Hippocampal formation (tissue), 2 donors: ENCODE data around the gene MYO1D.
"Not testable (repeated sequence)": the region's sequence is repeated elsewhere in the genome, so short reads cannot be mapped to it uniquely, and the experiment has no call there.

ENCODE experiments used
- DNase-seq, 2 donors: peaks; one replicate each; lab custom pipeline; 2025; lab: John Stamatoyannopoulos, UW

Gene MYO1D

GRCh38 chr17:32854832-32855389 lies 22.0 kb downstream of the MYO1D start:
- DNase-seq: no peak

DNA sequence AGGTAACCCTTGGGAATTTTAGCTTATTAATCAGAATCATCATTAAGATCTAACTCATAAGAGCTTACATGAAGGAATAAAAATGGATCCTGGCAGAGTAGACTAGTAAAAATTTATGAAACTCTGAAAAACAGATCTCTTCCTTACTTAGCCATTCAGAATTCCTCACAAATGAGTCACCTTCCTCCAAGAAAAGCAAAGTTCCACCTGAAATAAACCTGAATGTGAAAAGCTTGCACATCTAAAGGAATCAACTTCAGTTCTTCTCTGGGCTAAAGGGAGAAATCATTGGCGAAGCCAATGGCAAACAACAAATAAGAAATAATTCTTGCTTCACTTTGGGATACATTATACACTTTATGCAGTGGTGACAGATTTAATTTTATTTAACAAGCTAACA lies 22.7 kb downstream of the MYO1D start:
- no peak for DNase-seq

GRCh38 chr17:32852811-32853210 lies 24.1 kb downstream of the MYO1D start:
- DNase-seq: no peak

GRCh38 chr17:32849879-32850278 lies 27.0 kb downstream of the MYO1D start:
- DNase-seq: no peak

DNA sequence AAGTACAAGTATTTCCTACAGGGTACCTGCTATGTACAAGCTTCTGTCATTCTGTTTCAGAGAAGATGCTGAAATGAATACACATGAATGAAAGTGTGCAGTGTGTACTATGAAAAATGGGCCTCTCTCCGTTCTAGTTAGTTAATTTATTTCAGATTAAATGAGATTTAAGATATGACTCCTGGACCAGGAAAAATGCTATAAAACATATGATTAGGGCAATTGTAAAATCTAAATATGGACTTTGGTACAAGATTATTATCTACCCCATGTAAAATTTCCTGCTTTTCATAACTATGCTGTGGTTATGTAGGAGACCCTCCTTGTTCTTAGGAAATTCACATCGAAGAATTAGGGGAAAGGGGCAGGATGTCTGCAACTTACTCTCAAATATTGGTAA lies 28.9 kb downstream of the MYO1D start:
- DNase-seq: no peak

GRCh38 chr17:32846143-32846542 lies 30.8 kb downstream of the MYO1D start:
- DNase-seq: no peak

DNA sequence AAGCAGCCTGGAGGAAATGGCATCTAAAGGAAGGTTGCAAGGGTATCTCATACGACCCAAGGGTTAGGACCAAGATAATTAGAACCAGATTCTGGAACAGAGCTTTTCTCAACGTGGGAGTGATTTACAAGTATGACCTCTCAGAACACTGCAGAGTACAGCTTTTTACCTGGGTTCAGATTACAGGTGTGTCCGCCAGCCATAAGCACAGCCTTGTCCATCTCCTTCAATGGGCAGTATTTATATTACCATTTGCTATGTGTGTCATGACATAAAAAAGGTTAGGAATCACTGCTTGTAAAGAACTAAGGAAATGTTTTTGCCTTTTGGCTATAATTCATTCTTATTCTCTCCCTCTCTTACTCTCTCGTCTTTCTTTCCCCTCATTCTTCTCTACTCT lies 36.7 kb downstream of the MYO1D start:
- DNase-seq: no peak

GRCh38 chr17:32836527-32836926 lies 40.4 kb downstream of the MYO1D start:
- no peak for DNase-seq

- DNase-seq: no peak
Observed at GRCh38 chr17:32835291-32835761, 41.6 kb downstream of the MYO1D start.

DNA sequence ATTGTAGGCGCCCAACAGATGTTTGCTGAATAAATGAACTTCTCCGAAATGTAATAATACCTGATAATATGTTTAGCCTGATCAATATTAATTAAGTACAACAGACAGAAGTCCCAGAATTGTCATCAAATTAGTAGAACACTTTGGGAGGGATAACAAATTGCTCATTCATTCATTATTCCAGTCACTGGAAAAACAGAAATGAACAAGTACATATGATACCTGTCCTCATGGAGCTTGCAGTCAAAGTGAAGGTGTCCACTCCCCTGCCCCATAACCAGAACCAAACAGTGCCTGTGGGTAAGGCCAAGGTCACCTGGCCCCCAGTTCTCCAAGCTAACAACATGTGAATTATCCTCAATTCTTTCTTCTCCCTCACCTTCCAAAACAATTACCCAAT lies 42.8 kb downstream of the MYO1D start:
- no peak for DNase-seq

DNA sequence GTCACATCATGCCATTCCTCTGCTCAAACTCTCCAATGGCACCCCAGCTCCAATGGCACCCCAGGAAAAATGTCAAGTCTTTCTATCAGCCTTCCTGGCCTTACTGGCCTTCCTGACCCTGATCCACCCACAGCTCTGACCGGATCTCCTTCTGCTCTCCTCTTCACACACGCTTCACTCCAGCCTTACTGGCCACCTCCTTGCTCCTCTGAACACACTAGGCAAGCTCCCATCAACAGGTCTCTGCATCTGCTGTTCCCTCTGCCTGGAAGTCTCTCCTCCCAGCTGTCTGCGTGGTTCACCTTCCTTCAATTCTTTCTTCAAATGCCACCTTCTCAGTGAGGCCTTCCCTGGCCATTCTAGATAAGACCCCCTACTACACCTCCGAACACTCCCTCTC lies 43.4 kb downstream of the MYO1D start:
- no peak for DNase-seq

GRCh38 chr17:32833076-32833475 lies 43.8 kb downstream of the MYO1D start:
- DNase-seq: no peak

DNA sequence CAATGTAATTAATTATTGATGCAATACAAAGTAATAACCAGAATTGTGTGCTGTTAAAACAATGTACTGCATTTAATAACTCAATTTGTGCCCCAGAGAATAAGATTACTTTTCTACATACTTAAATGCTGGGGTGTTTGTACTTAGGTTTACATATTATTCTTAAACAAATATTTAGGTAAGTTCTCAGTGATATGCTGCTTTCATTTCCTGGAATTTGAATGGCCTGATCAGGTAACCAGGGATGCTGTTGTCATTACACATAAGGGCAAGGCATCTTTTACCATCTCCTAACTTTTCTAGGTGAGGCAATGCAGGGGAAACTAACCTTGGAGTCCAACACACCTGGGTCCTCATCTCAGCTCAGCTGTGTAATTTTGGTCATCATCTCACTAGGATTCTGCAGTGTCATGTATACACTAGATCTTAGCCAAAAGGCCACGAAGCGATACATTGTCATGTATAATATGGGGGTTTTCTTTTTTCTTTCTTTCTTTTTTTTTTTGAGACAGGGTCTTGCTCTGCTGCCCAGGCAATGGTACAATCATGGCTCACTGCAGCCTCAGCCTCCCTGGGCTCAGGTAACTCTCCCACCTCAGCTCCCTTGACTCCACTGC lies 45.2 kb downstream of the MYO1D start:
- no peak for DNase-seq

DNA sequence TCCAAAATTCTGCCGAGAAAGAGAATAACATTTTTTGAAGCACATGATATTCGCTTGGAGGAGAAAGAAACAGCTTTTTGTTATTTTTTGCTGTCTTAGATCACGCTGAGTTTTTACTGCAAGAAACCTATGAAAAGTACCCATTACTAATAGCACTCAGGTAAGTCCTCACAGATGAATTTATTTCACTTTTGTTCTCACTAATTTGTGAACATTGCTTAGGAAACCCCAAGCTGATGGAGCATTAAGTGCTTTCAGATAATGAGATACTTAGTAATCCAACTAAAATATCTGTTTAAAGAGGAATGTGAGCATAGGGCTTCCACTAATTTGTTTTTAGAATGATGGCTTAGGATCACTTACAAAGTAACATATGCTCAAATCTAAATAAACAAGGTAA lies 45.7 kb downstream of the MYO1D start:
- no peak for DNase-seq

- no peak for DNase-seq
Observed at GRCh38 chr17:32828822-32829221, 48.1 kb downstream of the MYO1D start.

DNA sequence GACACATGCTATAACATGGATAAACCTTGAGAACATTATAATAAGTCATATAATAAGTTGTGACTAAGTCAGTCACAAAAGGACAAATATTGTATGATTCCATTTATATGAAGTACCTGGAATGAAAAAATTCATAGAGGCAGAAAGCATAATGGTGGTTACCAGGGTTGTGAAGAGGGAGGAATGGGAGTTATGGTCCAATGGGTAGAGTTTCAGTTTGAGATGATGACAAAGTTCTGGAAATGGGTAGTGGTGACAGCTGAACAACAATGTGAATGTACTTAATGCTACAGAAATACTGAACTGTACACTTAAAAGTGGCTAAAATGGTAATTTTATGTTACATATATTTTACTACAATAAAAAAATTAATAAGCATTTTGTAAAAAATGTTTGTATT lies 49.7 kb downstream of the MYO1D start:
- DNase-seq: no peak

DNA sequence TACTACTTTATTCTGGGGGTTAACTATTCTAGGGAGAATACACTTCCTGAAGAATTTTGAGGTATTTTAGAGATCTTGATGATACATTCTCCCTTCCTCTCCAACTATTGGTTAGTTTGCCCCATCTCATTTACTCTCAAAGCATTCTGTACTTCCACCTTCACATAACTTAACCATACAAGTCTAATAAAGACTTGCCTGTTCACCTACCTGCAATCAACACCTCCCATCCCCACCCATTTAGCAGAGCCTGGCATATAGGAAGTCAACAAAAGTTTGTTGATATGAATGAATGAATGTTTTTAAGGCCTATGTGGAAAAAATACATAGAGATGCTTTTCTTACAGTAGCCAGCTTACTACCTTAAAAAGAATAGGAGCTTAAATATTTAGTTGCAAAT lies 50.8 kb downstream of the MYO1D start:
- DNase-seq: no peak

DNA sequence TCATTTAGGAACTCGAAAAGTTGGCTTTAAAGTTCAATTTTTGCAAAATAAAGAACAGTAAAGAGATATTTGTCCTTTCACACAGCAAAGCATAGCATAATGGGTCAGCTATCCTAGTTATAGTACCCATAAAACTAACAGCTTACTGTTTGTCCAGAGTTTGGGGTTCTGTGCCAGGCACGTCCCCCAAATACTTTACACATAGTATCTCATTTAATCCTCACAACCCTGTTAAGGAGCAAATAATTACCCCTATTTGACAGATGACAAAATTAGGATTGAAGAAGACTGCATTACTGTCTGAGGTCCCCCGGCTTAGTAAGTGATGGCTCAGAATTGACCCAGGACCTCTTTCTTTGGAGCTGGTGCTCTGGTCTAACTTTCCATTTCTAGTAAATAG lies 52.6 kb downstream of the MYO1D start:
- no peak for DNase-seq

GRCh38 chr17:32822996-32823395 lies 53.9 kb downstream of the MYO1D start:
- no peak for DNase-seq

GRCh38 chr17:32821987-32822934 lies 54.7 kb downstream of the MYO1D start:
- not testable (repeated sequence) for DNase-seq

DNA sequence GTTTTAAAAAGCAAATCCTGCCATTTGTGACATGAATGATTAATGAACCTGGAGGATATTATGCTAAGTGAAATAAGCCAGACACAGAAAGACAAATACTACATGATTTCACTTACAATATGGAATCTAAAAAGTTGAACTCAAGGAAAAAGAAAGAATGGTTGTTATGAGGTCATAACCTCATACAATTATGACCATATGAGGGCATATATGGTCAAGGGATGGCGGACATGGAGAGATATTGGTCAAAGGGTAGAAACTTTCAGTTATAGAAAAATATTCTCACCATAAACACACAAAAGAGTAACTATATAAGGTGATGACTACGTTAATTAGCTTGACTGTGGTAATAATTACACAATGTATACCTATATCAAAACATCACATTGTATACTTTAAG lies 56.5 kb downstream of the MYO1D start:
- no peak for DNase-seq

- no peak for DNase-seq
Observed at GRCh38 chr17:32819787-32820186, 57.1 kb downstream of the MYO1D start.

- no peak for DNase-seq
Observed at GRCh38 chr17:32819035-32819434, 57.9 kb downstream of the MYO1D start.
